HepG2 (cell line): ENCODE data around the gene MORN1. TPM values are rescaled to one million over a fixed set of nuclear protein-coding genes. Genes with fewer than 3 reads are reported as not detected.

Experiments
- ATAC-seq: fragments of 200-7000 bp; cut with Tn5 transposase; 3 replicates; pipeline ENCODE4 v1.9.1; 2020; ENCODE audit warnings: mild to moderate bottlenecking, moderate library complexity
- BruUV-seq: library from RNA; stranded (reverse); fragments of 400-500 nt; replicated peaks from 2 replicates; lab custom pipeline; 2021; lab: Mats Ljungman, UMichigan
- CTCF ChIA-PET: fragments of 300-600 bp; formaldehyde crosslinking; extraction: SDS; loops from one replicate; lab custom pipeline; 2021; ENCODE audit warnings: low total read pairs, inconsistent platforms, low intra/inter-chr PET ratio; lab: Yijun Ruan, JAX
- POLR2A ChIA-PET: fragments of 350-600 bp; sonication (Branson Sonifier 250); formaldehyde crosslinking; loops from one replicate; lab custom pipeline; 2020; ENCODE audit warnings: antibody characterized with exemption, inconsistent platforms; lab: Yijun Ruan, JAX
- DNase-seq: peaks from one replicate; pipeline ENCODE4 v3.0.0-alpha.2; 2015; ENCODE audit warnings: low spot score
- FAIRE-seq: peaks from 3 replicates; lab custom pipeline; 2011; peaks lifted over from hg19 to GRCh38; lab: Jason Lieb, UNC
- H2AFZ ChIP-seq: one replicate; pipeline ENCODE4 v1.6.1; 2011; ENCODE audit warnings: low read length, inconsistent platforms
- H3K27ac ChIP-seq: fragments of 300-600 bp; 3 replicates; pipeline ENCODE4 v1.8.0; 2011; ENCODE audit warnings: mixed run types, mild to moderate bottlenecking, mixed read lengths, low read length, inconsistent platforms; ENCODE audit not compliant: insufficient read depth; ENCODE audit errors: extremely low read length
- H3K27me3 ChIP-seq, 2 experiments: fragments of 200-600 bp in 1 of 2; 2 replicates in 1 of 2; 3 replicates in 1 of 2; pipeline versions ENCODE4 v1.6.0 to v1.8.0; 2011; ENCODE audit warnings: low read length in 2 of 2, mild to moderate bottlenecking in 2 of 2, moderate library complexity in 2 of 2, inconsistent platforms in 1 of 2; ENCODE audit not compliant: insufficient read depth in 2 of 2, control insufficient read depth in 1 of 2
- H3K36me3 ChIP-seq, 2 experiments: fragments of 200-600 bp in 1 of 2; replicated peaks in 1 of 2; 2 replicates in 1 of 2; 3 replicates in 1 of 2; pipeline versions ENCODE4 v1.5.1 to v1.8.0; 2011; ENCODE audit warnings: low read length in 2 of 2, inconsistent platforms in 1 of 2; ENCODE audit not compliant: insufficient read depth in 2 of 2, control insufficient read depth in 1 of 2
- H3K4me1 ChIP-seq: 2 replicates; pipeline ENCODE4 v1.5.1; 2012; ENCODE audit warnings: low read length, inconsistent platforms; ENCODE audit not compliant: insufficient read depth
- H3K4me2 ChIP-seq: 2 replicates; pipeline ENCODE4 v1.6.0; 2011; ENCODE audit warnings: low read depth, low read length, inconsistent platforms
- H3K4me3 ChIP-seq, 3 experiments: fragments of 200-600 bp in 1 of 3; sonication (generic), shearing (Covaris generic) in 1 of 3; replicated peaks in 1 of 3; 2 replicates each; pipeline ENCODE4 v1.5.1; 2011 to 2016; ENCODE audit warnings: low read length in 3 of 3, inconsistent platforms in 2 of 3, low read depth in 2 of 3, mild to moderate bottlenecking in 2 of 3, control low read depth in 1 of 3, mixed read lengths in 1 of 3; ENCODE audit not compliant: insufficient read depth in 1 of 3
- H3K79me2 ChIP-seq: one replicate; pipeline ENCODE4 v1.6.1; 2011; ENCODE audit warnings: low read length, inconsistent platforms; ENCODE audit not compliant: insufficient read depth
- H3K9ac ChIP-seq: 2 replicates; pipeline ENCODE4 v1.6.0; 2011; ENCODE audit warnings: mild to moderate bottlenecking, low read depth, low read length, inconsistent platforms; ENCODE audit not compliant: insufficient read depth
- H3K9me3 ChIP-seq: 2 replicates; pipeline ENCODE4 v1.5.1; 2012; ENCODE audit warnings: mild to moderate bottlenecking, low read length
- H4K20me1 ChIP-seq: 2 replicates; pipeline ENCODE4 v1.6.0; 2011; ENCODE audit warnings: inconsistent platforms, mild to moderate bottlenecking, low read length, moderate library complexity; ENCODE audit not compliant: insufficient read depth
- ADNP ChIP-seq: sonication (generic); formaldehyde crosslinking; IDR thresholded peaks from 2 replicates; pipeline ENCODE4 v1.4.0; 2020; ENCODE audit warnings: missing genetic modification reagents
- MNT ChIP-seq: fragments of 450-650 bp; IDR thresholded peaks from 2 replicates; pipeline ENCODE4 v1.6.1; 2016
- ZNF263 ChIP-seq: sonication (generic); formaldehyde crosslinking; IDR thresholded peaks from 2 replicates; pipeline ENCODE4 v1.4.0; 2020; ENCODE audit warnings: missing genetic modification reagents
- ZNF746 ChIP-seq: sonication (generic); formaldehyde crosslinking; IDR thresholded peaks from 2 replicates; pipeline ENCODE4 v1.8.0; 2022; ENCODE audit warnings: mild to moderate bottlenecking, missing genetic modification reagents
- ZNF782 ChIP-seq: sonication (generic); formaldehyde crosslinking; IDR thresholded peaks from 2 replicates; pipeline ENCODE4 v1.4.0; 2020; ENCODE audit warnings: missing genetic modification reagents, mild to moderate bottlenecking, borderline replicate concordance
- WGBS: methylation state at CpG from one replicate; pipeline ENCODE4 v1.1.6; 2017; ENCODE audit warnings: low lambda C conversion rate; 5-methylcytosine and 5-hydroxymethylcytosine counted together
- in situ Hi-C: cut with HindIII; loops from 2 replicates; pipeline ENCODE4 v1.10.0; 2017; ENCODE audit warnings: low pct_unique_long_range_greater_than_20kb; ENCODE audit not compliant: extremely low pct_ligation_motif_present
- intact Hi-C: fragments of 100-400 bp; cut with micrococcal nuclease; formaldehyde crosslinking; loops from one replicate; pipeline ENCODE4 v1.10.0; 2022; ENCODE audit not compliant: unreplicated experiment
- polyA plus RNA-seq, 8 experiments: library from polyadenylated mRNA; depleted of rRNA in 3 of 8; stranded (reverse) in 7 of 8; unstranded in 1 of 8; fragments of >200 nt; fragmentation: Illumina TruSeq in 4 of 8; extraction: Trizol in 4 of 8; gene quantifications; 2 replicates each; pipeline versions ENCODE4 v1.2.1 to v1.2.3, GENCODE V29; 2011 to 2016; ENCODE audit warnings: low read depth in 4 of 8, missing spikeins in 1 of 8, mixed read lengths in 1 of 8; ENCODE audit not compliant: insufficient read depth in 1 of 8
- total RNA-seq, 5 experiments: library from RNA; depleted of rRNA; stranded (reverse); fragments of >200 nt; fragmentation: Illumina TruSeq; extraction: Trizol; gene quantifications; 2 replicates each; pipeline ENCODE4 v1.2.3, GENCODE V29; 2016; ENCODE audit warnings: low read depth in 1 of 5
- TF ChIP-seq, protein P1 (sequence below), 2 experiments: sonication (generic) in 1 of 2; formaldehyde crosslinking in 1 of 2; IDR thresholded peaks; 2 replicates each; pipeline versions ENCODE4 v1.5.1 to v1.6.1; 2011 to 2020; ENCODE audit warnings: borderline replicate concordance in 1 of 2, low read depth in 1 of 2, low read length in 1 of 2, mild to moderate bottlenecking in 1 of 2, missing genetic modification reagents in 1 of 2, moderate library complexity in 1 of 2

MORN1 gene
- total and polyA plus RNA-seq, 2 of the 13 experiments (the other 11 are each of a cell fraction or from before 2014, with no cell fraction given): 3.1 to 6.5 TPM

- ChIA-PET CTCF (no interaction called here), POLR2A (no interaction called here)
- no peaks in the 10 kb centered on the region for H3K36me3 ChIP-seq
- DNase-seq (no peak), ATAC-seq (no peak), FAIRE-seq (no peak)
- H3K79me2 ChIP-seq: no peaks in the 10 kb centered on the region
- H3K4me2 ChIP-seq: no peak overlapping the region
- H3K9me3 ChIP-seq: no peaks in the 10 kb centered on the region
- in situ Hi-C loops (no loop called here), intact Hi-C loops (no loop called here)
- 23% methylated on average over 15 of the region's 15 CpGs for WGBS
- H3K27me3 ChIP-seq: peaks cover 32 to 78% of the 10 kb centered on the region in 2 experiments
- no peak overlapping the region for H3K4me3 ChIP-seq
- BruUV-seq: no TSS peak
- H4K20me1 ChIP-seq: peaks cover 7% of the 10 kb centered on the region; the same call in 1 of the 2 replicates
- no peak overlapping the region for H3K9ac ChIP-seq
- no peak for TF ChIP-seq ADNP (CRISPR knock-in tag)
- TF ChIP-seq ZNF263: no peak
- no peak for TF ChIP-seq ZNF746 (CRISPR knock-in tag)
- TF ChIP-seq, protein P1, sequence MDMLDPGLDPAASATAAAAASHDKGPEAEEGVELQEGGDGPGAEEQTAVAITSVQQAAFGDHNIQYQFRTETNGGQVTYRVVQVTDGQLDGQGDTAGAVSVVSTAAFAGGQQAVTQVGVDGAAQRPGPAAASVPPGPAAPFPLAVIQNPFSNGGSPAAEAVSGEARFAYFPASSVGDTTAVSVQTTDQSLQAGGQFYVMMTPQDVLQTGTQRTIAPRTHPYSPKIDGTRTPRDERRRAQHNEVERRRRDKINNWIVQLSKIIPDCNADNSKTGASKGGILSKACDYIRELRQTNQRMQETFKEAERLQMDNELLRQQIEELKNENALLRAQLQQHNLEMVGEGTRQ (IDR thresholded peaks at IDR 0.05; ENCODE audit: low read depth, low read length): no peak
- TF ChIP-seq, protein P1 (CRISPR knock-in tag; IDR thresholded peaks at IDR 0.05; ENCODE audit: borderline replicate concordance): no peak
- TF ChIP-seq MNT: peak; percentile 97
- no peak for TF ChIP-seq ZNF782 (CRISPR knock-in tag)
- H3K27ac ChIP-seq: no peak overlapping the region
- H3K4me1 ChIP-seq: no peaks in the 10 kb centered on the region
- no peak overlapping the region for H2AFZ ChIP-seq
Measured at GRCh38 chr1:2437617-2438016, 46.3 kb upstream of the MORN1 start.
